ENCODE measurements around the gene ZBTB26.
"Not testable (repeated sequence)": the region's sequence is repeated elsewhere in the genome, so short reads cannot be mapped to it uniquely, and the experiment has no call there.

ZBTB26 gene

GRCh38 chr9:122923947-122924346 lies 7.4 kb downstream of the ZBTB26 start:
- no peak for DNase-seq

GRCh38 chr9:122922713-122923112 lies 8.6 kb downstream of the ZBTB26 start:
- DNase-seq, result no peak

- DNase-seq, result no peak
These were observed 13.0 kb downstream of the ZBTB26 start for GRCh38 chr9:122918310-122918709.

GRCh38 chr9:122912964-122913673 lies 18.2 kb downstream of the ZBTB26 start, which contains the start of gene ZBTB6:
TSS of gene ZBTB6 (minus strand) at chr9:122913323. CDS start at chr9:122912072, 1,251 bp downstream.
- DNase-seq, result peak; percentile 76

GRCh38 chr9:122912671-122912963 lies 18.7 kb downstream of the ZBTB26 start:
- DNase-seq, result no peak

- DNase-seq, result not testable (repeated sequence)
These were observed 25.2 kb downstream of the ZBTB26 start for GRCh38 chr9:122906122-122906521.

- peak; percentile 99 for DNase-seq
These were observed 26.2 kb downstream of the ZBTB26 start, which contains the start of gene RC3H2 for GRCh38 chr9:122904823-122905710. TSS of gene RC3H2 (minus strand) at chr9:122905359. CDS start at chr9:122897509, 7,850 bp downstream.

- peak; percentile 20 for DNase-seq
These were observed 26.9 kb downstream of the ZBTB26 start for GRCh38 chr9:122904466-122904822.

GRCh38 chr9:122900791-122901190 lies 30.5 kb downstream of the ZBTB26 start:
- DNase-seq, result no peak

GRCh38 chr9:122897969-122898368 lies 33.3 kb downstream of the ZBTB26 start:
- DNase-seq, result no peak

GRCh38 chr9:122888480-122888879 lies 42.8 kb downstream of the ZBTB26 start:
- DNase-seq, result no peak

- DNase-seq, result no peak
These were observed 48.2 kb downstream of the ZBTB26 start for GRCh38 chr9:122883125-122883524.

- no peak for DNase-seq
These were observed 51.9 kb downstream of the ZBTB26 start for GRCh38 chr9:122879443-122879842.

GRCh38 chr9:122875523-122875922 lies 55.8 kb downstream of the ZBTB26 start:
- no peak for DNase-seq

GRCh38 chr9:122867276-122867675 lies 64.0 kb downstream of the ZBTB26 start:
- DNase-seq, result not testable (repeated sequence)

- no peak for DNase-seq
These were observed 65.2 kb downstream of the ZBTB26 start for GRCh38 chr9:122866079-122866478.
